ENCODE results near the gene DYSF.

DYSF gene

DNA sequence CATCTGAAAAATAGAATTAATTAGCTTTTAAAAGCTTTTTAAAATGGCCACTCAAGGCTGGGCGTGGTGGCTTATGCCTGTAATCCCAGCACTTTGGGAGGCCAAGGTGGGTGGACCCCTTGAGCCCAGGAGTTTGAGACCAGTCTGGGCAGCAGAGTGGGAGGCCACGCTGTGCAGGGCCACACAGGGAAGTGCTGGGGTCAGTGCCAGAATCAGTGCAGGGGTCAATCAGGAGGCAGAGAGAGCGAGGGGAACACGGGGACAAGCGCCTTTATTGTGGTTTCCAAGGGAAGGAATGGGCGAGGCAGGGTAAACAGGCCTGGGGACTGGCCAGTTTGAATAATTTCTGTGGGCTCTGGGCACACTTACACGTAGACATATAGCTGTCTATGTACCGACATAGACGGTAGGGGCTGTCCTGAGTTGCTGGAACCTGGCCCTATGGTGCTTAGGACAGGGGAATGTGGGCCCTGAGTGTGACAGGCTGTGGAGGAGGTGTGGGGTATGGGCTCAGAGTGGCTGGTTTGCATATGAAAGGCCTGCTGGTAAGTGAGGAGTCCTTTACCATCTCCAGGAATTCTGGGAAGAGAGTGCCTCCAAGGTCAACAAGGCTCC lies 42.9 kb downstream of the DYSF start:
- Histone ChIP-seq H3K27me3 (ENCODE audit: control insufficient read depth, low read length) (peaks cover 13% of the 10 kb centered on the region; the same call in 1 of the 2 replicates), H4K20me1 (ENCODE audit: control insufficient read depth, insufficient read depth, low read depth, low read length) (no peaks in the 10 kb centered on the region), H3K79me2 (ENCODE audit: control insufficient read depth, low read length) (no peaks in the 10 kb centered on the region), H3K4me2 (ENCODE audit: low read length) (no peak overlapping the region), H3K9me3 (ENCODE audit: control insufficient read depth, insufficient read depth, low read length) (no peaks in the 10 kb centered on the region), H3F3A (ENCODE audit: control insufficient read depth, insufficient read depth) (no peaks in the 10 kb centered on the region), H3K36me3 (ENCODE audit: control insufficient read depth, low read length) (no peaks in the 10 kb centered on the region), H3K4me1 (ENCODE audit: control insufficient read depth, low read length) (peaks cover 4% of the 10 kb centered on the region; the same call in 1 of the 2 replicates), H3K9me2 (replicated peaks; ENCODE audit: control insufficient read depth, low read length) (no peaks in the 10 kb centered on the region), H3K27ac (ENCODE audit: low read depth, low read length) (no peak overlapping the region), H3K4me3 (ENCODE audit: low read length) (no peak overlapping the region)
- no peak for TF ChIP-seq EZH2phosphoT487 (IDR thresholded peaks at IDR 0.05; ENCODE audit: borderline replicate concordance, low read length)
- TF ChIP-seq, protein P1, sequence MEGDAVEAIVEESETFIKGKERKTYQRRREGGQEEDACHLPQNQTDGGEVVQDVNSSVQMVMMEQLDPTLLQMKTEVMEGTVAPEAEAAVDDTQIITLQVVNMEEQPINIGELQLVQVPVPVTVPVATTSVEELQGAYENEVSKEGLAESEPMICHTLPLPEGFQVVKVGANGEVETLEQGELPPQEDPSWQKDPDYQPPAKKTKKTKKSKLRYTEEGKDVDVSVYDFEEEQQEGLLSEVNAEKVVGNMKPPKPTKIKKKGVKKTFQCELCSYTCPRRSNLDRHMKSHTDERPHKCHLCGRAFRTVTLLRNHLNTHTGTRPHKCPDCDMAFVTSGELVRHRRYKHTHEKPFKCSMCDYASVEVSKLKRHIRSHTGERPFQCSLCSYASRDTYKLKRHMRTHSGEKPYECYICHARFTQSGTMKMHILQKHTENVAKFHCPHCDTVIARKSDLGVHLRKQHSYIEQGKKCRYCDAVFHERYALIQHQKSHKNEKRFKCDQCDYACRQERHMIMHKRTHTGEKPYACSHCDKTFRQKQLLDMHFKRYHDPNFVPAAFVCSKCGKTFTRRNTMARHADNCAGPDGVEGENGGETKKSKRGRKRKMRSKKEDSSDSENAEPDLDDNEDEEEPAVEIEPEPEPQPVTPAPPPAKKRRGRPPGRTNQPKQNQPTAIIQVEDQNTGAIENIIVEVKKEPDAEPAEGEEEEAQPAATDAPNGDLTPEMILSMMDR (IDR thresholded peaks at IDR 0.05; ENCODE audit: low read depth, low read length, poor library complexity, severe bottlenecking), result no peak

- TF ChIP-seq EZH2phosphoT487 (IDR thresholded peaks at IDR 0.05; ENCODE audit: borderline replicate concordance, low read length), result no peak
- H3K27ac ChIP-seq (ENCODE audit: low read depth, low read length), result no peak overlapping the region
- no peaks in the 10 kb centered on the region for H3K9me2 ChIP-seq (replicated peaks; ENCODE audit: control insufficient read depth, low read length)
- no peak overlapping the region for H3K4me3 ChIP-seq (ENCODE audit: low read length)
- peaks cover 4% of the 10 kb centered on the region; the same call in 1 of the 2 replicates for H3K4me1 ChIP-seq (ENCODE audit: control insufficient read depth, low read length)
- no peaks in the 10 kb centered on the region for H4K20me1 ChIP-seq (ENCODE audit: control insufficient read depth, insufficient read depth, low read depth, low read length)
- no peak overlapping the region for H3K4me2 ChIP-seq (ENCODE audit: low read length)
- no peaks in the 10 kb centered on the region for H3F3A ChIP-seq (ENCODE audit: control insufficient read depth, insufficient read depth)
- no peaks in the 10 kb centered on the region for H3K79me2 ChIP-seq (ENCODE audit: control insufficient read depth, low read length)
- peaks cover 13% of the 10 kb centered on the region; the same call in 1 of the 2 replicates for H3K27me3 ChIP-seq (ENCODE audit: control insufficient read depth, low read length)
- H3K36me3 ChIP-seq (ENCODE audit: control insufficient read depth, low read length), result no peaks in the 10 kb centered on the region
- H3K9me3 ChIP-seq (ENCODE audit: control insufficient read depth, insufficient read depth, low read length), result no peaks in the 10 kb centered on the region
These were observed 44.9 kb downstream of the DYSF start for GRCh38 chr2:71498261-71498701.

- Histone ChIP-seq H3K27ac (ENCODE audit: low read depth, low read length) (no peak overlapping the region), H3K9me2 (replicated peaks; ENCODE audit: control insufficient read depth, low read length) (no peaks in the 10 kb centered on the region), H3K4me2 (ENCODE audit: low read length) (no peak overlapping the region)
These were observed 46.3 kb downstream of the DYSF start for GRCh38 chr2:71499691-71500090.

More at GRCh38 chr2:71499691-71500090, 46.3 kb downstream of the DYSF start:
- Histone ChIP-seq H3K27me3 (ENCODE audit: control insufficient read depth, low read length) (peaks cover 9% of the 10 kb centered on the region; the same call in 1 of the 2 replicates), H3K9me3 (ENCODE audit: control insufficient read depth, insufficient read depth, low read length) (no peaks in the 10 kb centered on the region), H3K4me3 (ENCODE audit: low read length) (no peak overlapping the region), H4K20me1 (ENCODE audit: control insufficient read depth, insufficient read depth, low read depth, low read length) (no peaks in the 10 kb centered on the region), H3K79me2 (ENCODE audit: control insufficient read depth, low read length) (no peaks in the 10 kb centered on the region), H3K4me1 (ENCODE audit: control insufficient read depth, low read length) (peaks cover 4% of the 10 kb centered on the region; the same call in 1 of the 2 replicates), H3K36me3 (ENCODE audit: control insufficient read depth, low read length) (no peaks in the 10 kb centered on the region), H3F3A (ENCODE audit: control insufficient read depth, insufficient read depth) (no peaks in the 10 kb centered on the region)
- TF ChIP-seq, protein P1 (IDR thresholded peaks at IDR 0.05; ENCODE audit: low read depth, low read length, poor library complexity, severe bottlenecking), result no peak
- TF ChIP-seq EZH2phosphoT487 (IDR thresholded peaks at IDR 0.05; ENCODE audit: borderline replicate concordance, low read length), result no peak
